NCI-H345 (cell line): Measurements from ENCODE around the gene SLC4A11.
"Not testable (repeated sequence)": the region's sequence is repeated elsewhere in the genome, so short reads cannot be mapped to it uniquely, and the experiment has no call there.

ENCODE experiments used
- DNase-seq: peaks from one replicate; lab custom pipeline; 2025; lab: John Stamatoyannopoulos, UW

SLC4A11 gene

GRCh38 chr20:3227936-3228749 lies 10.8 kb downstream of the SLC4A11 start:
- no peak for DNase-seq

- DNase-seq, result no peak
Observed at GRCh38 chr20:3227506-3227905, 11.5 kb downstream of the SLC4A11 start.

GRCh38 chr20:3226864-3227263 lies 12.1 kb downstream of the SLC4A11 start:
- no peak for DNase-seq

- no peak for DNase-seq
Observed at GRCh38 chr20:3226093-3226492, 12.9 kb downstream of the SLC4A11 start.

GRCh38 chr20:3224681-3225421 lies 14.1 kb downstream of the SLC4A11 start:
- no peak for DNase-seq

GRCh38 chr20:3223994-3224680 lies 14.9 kb downstream of the SLC4A11 start:
- peak; percentile 63 for DNase-seq

GRCh38 chr20:3223651-3223993 lies 15.4 kb downstream of the SLC4A11 start:
- DNase-seq, result peak; percentile 63

- DNase-seq, result peak; percentile 99
Observed at GRCh38 chr20:3222635-3223600, 16.1 kb downstream of the SLC4A11 start.

GRCh38 chr20:3221398-3222226 lies 17.4 kb downstream of the SLC4A11 start:
- DNase-seq, result no peak

GRCh38 chr20:3218307-3218988 lies 20.5 kb downstream of the SLC4A11 start:
- peak; percentile 86 for DNase-seq

GRCh38 chr20:3215359-3215917 lies 23.6 kb downstream of the SLC4A11 start:
- not testable (repeated sequence) for DNase-seq

- DNase-seq, result no peak
Observed at GRCh38 chr20:3213226-3213625, 25.8 kb downstream of the SLC4A11 start.

GRCh38 chr20:3210346-3210745 lies 28.6 kb downstream of the SLC4A11 start:
- no peak for DNase-seq

GRCh38 chr20:3209946-3210317 lies 29.1 kb downstream of the SLC4A11 start:
- DNase-seq, result no peak

GRCh38 chr20:3209257-3209945 lies 29.6 kb downstream of the SLC4A11 start, which contains the start of gene ITPA:
Gene ITPA, plus strand, starts transcription at chr20:3209498. Its CDS starts 54 bp downstream, at chr20:3209552.
- DNase-seq, result peak; percentile 60

GRCh38 chr20:3208786-3209256 lies 30.2 kb downstream of the SLC4A11 start:
- DNase-seq, result no peak

- peak; percentile 94 for DNase-seq
Observed at GRCh38 chr20:3204124-3204794, 34.7 kb downstream of the SLC4A11 start, which contains the start of gene DDRGK1. Gene DDRGK1, minus strand, starts transcription at chr20:3204682. Its CDS starts 55 bp downstream, at chr20:3204627.
